HG02623 (cell line): Measurements from ENCODE around the gene PLXNA4.

Experiments
- ATAC-seq: cut with Tn5 transposase; IDR thresholded peaks from one replicate; pipeline ENCODE4 v1.9.1; 2021; ENCODE audit warnings: moderate library complexity; ENCODE audit not compliant: unreplicated experiment

PLXNA4 gene

DNA sequence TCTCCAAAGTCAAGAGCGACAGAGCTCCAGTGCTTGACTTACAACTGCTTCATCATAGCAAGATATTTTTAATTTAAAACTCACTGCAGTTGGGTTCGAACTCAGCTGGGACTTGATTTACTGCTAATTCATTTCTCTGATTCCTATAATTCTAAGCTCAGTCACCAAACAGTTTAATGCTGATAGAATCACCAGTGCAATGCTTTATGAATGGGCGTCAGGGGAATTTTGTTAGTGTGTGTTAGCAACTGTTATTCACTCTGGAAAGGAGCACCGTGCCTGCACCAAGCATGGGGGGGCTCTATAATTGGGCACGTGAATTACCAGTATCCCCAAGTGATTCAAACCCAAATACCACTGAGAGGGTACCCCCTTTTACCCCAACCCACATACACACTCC lies 10.4 kb downstream of the PLXNA4 start:
- no peak for ATAC-seq

DNA sequence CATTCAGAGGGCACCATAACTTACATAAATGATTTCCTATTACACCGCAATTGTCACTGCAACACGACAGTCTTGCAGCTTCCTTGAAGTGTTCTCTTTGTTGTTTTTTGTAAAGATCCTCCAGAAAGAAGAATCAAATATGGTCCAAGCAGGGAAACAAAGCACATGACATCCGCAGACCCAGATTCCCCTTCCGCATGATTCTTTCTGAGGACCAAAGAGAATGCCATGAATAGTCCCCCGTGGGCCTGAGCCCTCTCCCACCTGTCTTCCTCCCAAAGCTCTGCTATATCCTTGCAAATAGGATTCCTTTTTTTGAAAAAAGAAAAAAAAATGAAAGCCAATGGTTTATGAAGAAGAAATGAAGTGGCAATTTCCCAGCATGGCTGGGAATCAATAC lies 10.8 kb downstream of the PLXNA4 start:
- ATAC-seq: no peak

DNA sequence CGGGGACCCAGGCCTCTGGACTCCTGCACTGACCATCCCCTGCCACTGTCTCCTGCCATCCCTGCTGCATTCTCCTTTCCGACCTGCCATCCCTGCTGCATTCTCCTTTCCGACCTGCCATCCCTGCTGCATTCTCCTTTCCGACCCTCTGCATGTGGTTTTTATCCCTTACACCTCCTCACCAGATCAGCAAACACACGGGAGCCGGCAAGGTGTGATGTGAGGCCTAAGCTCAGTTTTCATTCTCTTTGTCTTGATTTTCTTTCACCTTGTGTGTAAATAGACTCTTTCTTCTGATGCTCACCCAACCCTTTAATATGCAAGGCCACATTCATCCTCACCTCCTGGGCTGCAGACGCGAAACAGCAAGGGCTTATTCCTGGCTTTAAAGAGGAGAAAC lies 11.4 kb downstream of the PLXNA4 start:
- no peak for ATAC-seq

DNA sequence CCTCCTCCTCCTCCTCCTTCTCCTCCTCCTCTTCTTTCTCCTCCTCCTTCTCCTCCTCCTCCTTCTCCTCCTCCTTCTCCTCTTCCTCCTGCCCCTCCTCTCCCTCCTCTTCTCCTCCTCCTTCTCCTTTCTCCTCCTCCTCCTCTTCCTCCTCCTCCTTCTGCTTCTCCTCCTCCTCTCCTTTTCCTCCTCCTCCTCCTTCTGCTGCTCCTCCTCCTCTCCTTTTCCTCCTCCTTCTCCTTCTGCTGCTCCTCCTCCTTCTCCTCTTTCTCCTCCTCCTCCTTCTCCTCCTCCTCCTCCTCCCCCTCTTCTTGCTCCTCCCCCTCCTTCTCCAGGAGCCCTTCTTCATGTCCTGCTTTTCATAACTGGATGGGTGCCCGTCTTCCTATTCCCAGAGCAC lies 12.2 kb downstream of the PLXNA4 start:
- ATAC-seq: no peak

DNA sequence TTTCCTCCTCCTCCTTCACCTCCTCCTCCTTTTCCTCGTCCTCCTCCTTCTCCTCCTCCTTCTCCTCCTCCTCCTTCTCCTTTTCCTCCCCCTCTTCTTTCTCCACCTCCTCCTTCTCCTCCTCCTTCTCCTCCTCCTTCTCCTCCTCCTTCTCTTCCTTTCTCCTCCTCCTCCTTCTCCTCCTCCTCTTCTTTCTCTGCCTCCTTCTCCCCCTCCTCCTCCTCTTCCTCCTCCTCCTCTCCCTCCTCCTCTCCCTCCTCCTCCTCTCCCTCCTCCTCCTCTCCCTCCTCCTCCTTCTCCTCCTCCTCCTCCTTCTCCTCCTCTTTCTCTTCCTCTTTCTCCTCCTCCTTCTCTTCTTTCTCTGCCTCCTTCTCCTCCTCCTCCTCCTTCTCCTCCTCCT lies 13.6 kb downstream of the PLXNA4 start:
- no peak for ATAC-seq

DNA sequence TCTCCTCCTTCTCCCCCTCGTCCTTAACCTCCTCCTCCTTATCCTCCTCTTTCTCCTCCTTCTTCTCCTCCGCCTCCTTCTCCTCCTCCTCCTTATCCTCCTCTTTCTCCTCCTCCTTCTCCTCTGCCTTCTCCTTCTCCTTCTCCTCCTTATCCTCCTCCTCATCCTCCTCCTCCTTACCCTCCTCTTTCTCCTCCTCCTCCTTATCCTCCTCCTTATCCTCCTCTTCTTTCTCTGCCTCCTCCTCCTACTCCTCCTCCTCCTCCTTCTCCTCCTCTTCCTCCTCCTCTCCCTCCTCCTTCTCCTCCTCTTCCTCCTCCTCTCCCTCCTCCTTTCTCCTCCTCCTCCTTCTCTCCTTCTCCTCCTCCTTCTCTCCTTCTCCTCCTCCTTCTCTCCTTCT lies 14.5 kb downstream of the PLXNA4 start:
- ATAC-seq: no peak

DNA sequence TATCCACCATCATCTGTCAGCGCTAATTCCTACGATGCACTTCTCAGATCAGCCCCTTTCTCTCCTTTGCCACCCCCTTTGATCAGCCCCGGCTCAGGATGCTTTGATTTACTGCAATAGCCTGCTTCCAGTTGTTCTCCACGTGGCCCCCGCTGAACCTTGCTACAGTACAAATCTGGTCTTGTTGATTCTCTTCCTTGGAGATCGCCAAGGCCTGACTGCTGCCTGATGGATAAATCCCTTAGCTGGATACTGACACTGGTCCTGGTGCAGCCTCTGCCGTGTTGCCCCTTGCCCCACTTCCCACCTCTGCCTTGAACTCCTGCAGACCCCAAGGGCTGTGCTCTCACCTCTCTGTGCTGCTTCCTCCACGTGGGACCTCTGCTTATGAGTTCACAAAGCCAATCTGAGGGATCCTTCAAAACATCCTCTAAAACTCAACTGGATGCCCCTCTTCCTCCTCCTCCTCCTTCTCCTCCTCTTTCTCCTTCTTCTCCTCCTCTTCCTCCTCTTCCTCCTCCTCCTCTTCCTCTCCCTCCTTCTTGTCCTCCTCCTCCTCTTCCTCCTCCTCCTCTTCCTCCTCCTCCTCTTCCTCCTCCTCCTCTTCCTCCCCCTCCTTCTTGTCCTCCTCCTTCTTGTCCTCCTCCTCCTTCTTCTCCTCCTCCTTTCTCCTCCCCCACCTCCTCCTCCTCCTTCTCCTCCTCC lies 15.3 kb downstream of the PLXNA4 start:
- ATAC-seq: no peak

DNA sequence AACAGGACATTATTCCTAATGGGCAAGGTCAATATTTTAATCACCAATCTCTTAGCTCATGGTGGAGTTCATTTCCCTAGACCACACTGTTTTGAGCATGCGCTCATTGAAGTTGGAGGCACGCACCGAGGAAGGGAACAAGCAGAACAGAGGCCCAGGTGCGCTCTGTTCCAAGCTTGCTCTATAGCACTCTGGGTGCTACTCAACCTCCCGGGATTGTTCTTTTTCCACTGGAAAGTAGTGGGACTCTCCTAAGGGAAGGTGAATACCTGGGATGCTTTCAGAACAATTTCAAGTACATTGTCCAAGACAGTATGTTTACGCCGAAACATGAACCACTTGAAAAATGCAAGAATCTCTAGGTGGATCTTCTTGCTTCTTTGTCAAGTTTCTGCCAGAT lies 16.2 kb downstream of the PLXNA4 start:
- no peak for ATAC-seq

DNA sequence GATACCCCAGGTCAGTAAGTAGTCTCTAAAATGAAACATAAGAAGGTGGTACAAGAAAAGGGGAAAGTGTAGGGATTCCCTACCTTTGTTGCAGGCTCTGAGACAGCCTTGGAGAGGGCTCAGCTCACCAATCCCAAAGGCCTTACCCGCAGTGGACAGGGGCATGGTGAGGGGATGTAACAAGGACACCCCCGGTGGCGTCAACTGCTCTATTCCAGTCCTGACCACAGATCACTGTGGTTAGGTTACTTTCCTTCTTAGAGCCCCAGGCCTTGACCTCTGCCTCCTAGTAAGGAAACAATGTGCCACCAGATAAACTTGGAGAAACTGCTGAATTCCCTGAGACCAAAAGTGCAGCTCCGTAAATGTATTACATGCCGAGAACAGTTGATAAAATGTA lies 17.5 kb downstream of the PLXNA4 start:
- ATAC-seq: no peak

DNA sequence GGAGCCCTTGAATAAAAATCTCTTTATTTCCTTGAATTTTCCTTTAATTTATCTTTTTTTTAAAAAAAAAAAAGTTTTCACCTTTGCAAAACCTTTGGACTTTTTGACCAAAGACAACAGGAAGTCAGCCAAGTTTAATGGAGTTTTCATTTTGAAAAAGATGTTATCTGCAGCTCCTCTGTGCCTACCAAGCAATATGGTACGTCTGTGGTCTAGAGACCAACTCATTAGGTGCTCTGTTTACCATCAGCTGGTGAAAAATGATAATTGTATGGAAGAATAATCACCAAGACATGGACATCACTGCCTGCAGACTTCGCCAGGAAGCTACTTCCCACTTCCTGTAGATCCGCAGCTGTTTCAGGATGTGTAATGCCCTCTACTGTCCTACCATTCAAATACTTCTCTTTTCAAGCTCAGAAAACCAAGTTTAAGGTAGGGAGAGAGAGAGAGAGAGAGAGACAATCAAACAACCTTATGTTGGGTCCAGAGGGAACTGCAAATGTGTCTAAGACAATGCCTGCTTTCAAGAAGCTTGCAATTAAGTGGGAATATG lies 18.7 kb downstream of the PLXNA4 start:
- no peak for ATAC-seq

DNA sequence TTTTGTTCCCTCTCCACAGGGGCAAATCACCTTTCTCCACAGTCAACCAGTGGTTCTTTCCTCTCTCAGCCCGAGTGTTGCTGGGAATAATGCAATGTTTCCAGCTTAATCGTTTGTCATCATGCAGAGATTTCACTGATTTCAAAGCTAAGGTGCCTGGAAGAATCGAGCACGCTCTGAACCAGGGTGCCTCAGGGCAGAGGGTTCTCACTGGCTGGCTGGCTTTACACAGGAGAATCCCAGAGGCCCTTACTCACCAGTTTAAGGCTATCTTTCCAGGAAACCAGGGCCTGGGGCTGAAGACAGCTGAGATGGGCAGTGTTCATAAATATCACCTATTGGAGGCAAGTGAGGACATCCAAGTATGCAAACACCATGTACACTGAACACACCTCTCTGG lies 21.8 kb downstream of the PLXNA4 start:
- ATAC-seq: no peak

DNA sequence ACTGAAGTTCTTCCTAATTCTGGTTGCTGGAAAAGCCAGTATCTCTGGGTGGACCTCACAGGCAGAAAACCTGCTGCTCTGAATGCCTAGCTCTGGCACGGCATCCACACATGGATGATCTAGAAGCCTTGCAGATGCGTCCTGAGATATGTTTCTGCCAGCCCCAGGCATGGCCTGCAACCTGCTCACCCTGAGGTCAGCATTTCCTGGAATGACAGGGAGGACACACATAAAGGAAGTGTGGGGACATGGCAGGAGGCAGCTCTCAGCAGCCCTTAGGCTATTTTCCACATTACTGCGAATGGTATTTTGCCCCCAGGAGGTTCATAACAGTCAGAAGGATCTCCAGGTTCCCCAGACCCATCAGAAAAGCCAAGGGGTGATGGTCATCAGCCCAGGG lies 23.2 kb downstream of the PLXNA4 start:
- ATAC-seq: no peak

DNA sequence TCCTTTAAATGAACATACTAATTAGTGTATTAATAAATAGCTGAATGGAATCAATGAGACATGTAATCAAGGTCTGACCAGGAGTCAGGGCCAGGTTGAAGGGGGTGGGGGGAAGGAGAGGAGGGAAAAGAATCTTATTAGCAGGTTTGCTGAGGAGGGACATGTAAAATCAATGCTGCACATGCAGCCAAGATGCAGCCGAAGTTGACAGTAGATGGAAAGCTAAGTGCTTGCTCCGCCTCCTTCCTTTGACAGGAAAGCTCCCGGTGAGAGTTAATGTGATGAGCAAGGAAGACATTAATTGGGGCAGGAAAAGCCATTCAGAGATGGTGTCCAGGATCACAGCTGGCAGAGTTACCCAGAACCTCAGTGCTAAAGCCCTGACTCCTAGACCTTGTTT lies 24.4 kb downstream of the PLXNA4 start:
- no peak for ATAC-seq

DNA sequence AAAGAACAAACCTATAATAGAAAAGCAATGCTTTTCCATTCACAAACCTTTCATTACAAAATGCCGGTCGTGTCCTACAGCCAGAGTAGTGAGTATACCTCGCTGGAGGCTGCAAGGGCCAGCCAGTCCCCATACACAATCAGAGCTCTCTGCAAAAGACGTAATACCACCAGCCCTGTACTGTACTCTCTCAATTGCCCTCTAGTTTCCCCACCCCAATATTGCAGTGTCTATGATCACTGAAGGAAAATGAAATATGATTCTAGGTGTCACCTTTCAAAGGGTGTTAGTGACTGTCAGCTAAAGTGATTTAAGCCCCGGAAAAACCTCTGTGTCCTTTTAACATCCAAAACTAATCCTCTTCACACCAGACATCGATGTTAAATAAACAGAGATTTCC lies 24.8 kb downstream of the PLXNA4 start:
- ATAC-seq: no peak

DNA sequence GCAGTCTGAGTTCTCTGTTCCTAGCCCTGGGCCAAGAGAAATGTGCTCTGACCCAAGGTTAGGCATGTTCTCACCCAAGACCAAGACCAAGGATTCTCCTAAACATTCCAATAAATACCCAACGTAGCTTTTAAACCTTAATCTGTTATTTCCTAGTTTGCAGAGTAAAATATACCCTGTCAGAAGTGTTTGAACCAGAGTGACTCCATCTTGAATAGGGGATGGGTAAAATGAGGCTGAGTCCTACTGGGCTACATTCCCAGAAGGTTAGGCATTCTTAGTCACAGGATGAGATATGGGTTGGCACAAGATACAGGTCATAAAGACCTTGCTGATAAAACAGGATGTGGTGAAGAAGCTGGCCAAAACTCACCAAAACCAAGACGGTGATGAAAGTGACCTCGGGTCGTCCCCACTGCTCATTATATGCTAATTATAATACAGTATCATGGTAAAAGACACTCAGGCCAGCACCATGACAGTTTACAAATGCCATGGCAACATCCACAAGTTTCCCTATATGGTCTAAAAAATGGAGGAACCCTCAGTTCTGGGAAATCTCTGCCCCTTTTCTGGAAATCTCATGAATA lies 27.7 kb downstream of the PLXNA4 start:
- ATAC-seq: no peak

DNA sequence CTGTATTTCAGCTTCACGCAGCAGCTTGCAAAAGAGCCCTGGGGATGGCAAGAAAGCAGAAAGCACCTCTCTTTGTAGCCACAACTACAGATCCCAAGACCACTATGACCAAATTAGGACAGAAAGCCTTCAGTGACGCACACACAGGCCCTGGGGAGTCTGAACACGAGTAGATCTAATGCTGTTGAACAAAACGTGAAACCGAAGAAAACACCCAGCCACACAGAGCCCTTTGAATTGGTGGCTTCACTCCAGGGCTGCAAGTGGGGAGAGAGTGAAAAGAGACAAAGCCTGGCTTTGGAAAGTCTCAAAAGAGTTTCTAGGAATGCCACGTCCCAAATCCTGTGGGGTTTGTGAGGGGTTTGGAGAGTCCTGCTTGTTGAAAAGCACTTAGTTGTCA lies 28.4 kb downstream of the PLXNA4 start:
- ATAC-seq: no peak

DNA sequence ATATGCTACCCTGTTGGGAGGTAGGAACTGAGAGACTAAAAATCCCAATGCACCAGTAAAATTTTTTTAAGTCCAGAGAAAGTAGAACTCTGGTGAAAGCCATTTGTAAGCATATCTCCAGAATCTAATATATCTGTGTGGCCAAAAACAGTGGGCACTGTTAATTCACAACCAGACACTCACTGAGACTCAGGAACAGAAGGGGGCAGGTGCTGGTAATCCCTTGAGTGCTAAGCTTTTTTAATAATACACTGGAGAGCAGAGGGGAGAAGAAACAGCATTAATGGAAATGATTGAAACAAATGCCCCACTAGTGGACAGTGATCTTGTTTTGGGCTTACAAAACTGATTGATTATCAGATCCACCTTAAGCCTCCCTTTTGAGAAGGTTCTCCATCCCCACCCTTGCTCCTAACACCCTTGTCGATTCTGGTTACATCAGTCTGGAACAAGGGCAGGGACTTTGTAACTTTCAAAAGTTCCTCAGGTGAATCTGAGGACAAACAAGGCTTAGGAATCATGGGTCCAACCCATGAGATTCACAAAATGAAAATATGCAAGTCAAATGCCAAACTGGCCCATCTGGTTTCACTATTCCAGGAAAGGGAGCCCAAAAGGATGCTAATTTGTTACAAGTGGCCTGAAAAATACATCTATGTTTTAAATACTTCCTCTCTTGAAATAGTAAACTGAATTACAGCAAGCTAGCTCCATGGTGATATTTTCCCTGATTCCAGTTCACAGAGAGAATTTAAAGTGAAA lies 29.7 kb downstream of the PLXNA4 start:
- no peak for ATAC-seq

DNA sequence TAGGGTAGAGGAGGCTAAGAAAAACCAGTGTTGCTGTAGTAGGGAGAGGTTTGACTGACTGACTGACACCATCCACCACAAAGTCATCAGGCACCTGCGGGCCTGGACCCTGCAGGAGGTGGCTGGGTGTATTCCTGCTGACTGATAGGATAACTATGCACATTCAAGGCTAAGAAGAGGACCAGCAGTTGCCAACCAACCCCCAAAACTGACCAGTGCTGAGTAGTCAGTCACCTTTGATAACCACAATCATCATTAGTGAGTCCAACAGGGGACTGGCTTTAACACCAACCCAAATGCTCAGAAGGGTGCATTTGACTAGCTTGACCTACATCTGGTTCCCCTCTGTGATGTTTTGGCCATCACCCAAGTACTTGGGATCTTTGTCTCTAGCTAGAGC lies 30.5 kb downstream of the PLXNA4 start:
- ATAC-seq: no peak

DNA sequence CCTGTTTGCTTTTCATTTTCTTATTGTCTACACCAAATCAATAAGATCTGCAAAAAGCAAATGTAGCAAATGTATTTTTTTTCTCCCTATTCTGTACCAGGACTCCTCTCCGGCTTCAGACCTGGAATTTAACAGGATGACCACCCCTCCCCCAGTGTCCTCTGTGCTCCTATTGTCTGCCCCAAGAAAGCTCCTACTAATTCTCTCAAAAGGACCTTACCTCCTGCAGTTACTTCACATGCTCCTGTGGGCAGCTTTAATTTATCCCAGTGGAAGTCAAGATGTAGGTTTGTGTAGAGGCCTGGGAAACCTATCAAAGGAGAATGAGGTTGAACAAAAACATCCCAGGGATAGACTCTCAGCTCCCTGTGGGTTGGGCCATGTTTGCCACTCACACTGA lies 31.3 kb downstream of the PLXNA4 start:
- ATAC-seq: no peak

DNA sequence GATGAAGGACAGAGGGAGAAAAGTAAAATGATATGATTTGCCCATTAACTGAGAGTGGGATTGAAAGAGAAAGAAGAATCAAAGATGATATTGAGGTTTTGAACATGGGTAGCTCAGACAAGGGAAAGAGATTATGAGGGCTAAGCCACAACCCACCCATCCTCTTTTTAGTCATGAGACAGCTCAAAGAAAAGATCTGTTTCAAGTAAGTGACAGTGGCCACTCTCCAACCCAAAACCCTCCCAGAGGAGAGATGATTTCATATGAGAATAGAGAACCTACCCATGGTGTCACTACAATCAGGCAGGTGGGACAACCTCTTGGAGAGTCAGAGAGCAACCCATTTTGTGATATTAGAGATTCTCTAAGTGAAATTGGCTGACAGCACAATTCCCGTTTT lies 32.2 kb downstream of the PLXNA4 start:
- ATAC-seq: no peak

DNA sequence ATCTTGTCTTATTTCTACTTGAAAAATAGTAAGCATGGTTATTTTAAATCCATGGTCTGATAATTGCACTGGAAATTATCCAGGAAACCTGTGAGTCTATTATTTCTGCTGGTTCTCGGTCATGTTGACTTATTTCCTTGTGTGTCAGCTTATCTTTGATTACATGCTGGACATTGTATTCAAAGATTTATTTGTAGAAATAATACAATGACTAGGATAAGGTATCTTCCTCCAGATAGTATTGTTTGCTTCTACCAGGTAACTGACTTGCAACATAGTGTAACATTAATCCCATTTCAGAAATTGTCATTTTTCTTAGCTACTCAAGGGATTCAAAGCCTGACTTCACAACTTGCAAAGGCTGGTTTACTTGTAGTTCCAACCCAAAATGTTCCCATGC lies 33.4 kb downstream of the PLXNA4 start:
- ATAC-seq: no peak

DNA sequence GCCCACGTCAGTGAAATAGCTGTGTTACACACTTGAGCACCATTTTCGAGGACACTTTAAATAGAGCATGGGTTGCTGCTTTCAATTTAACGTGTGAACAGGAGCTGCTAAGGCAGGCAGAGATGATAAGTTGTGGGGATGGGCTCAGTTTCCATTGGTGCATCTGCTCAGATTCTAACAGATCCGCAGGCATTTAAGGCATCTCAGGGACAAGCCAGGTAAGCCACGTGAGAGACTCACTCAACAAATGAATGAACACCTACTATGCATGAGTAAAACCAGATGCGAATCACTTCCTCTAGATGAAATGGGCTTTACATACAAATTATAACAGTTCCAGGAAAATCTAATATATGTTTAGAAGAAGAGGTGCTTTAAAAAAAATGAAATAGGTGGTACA lies 34.6 kb downstream of the PLXNA4 start:
- ATAC-seq: no peak
